OCI-LY7 (cell line): ENCODE measurements around the gene SCLY. TPM values are rescaled to one million over a fixed set of nuclear protein-coding genes. Genes with fewer than 3 reads are reported as not detected.

Experiments
- BruUV-seq: library from RNA; stranded (reverse); fragments of 400-500 nt; replicated peaks from 2 replicates; lab custom pipeline; 2021; lab: Mats Ljungman, UMichigan
- CTCF ChIA-PET: fragments of 300-600 bp; sonication (Branson Sonifier 250); formaldehyde crosslinking; loops from one replicate; lab custom pipeline; 2022; ENCODE audit warnings: antibody characterized with exemption; ENCODE audit not compliant: unreplicated experiment; lab: Charles Lee
- POLR2A ChIA-PET: fragments of 300-600 bp; sonication (Branson Sonifier 250); formaldehyde crosslinking; loops from one replicate; lab custom pipeline; 2022; ENCODE audit warnings: antibody characterized with exemption; lab: Charles Lee
- DNase-seq: peaks from one replicate; pipeline ENCODE4 v3.0.0-alpha.2; 2015; ENCODE audit warnings: low spot score
- H2AFZ ChIP-seq: fragments of 200-600 bp; sonication (generic), shearing (Covaris generic); 2 replicates; pipeline ENCODE4 v1.6.1; 2014; ENCODE audit warnings: mild to moderate bottlenecking, antibody characterized with exemption, low read length, moderate library complexity
- H3K27ac ChIP-seq: fragments of 200-600 bp; sonication (generic); 2 replicates; pipeline ENCODE4 v1.5.1; 2014; ENCODE audit warnings: mixed run types, low read depth, mild to moderate bottlenecking, moderate library complexity, low read length, inconsistent platforms; ENCODE audit not compliant: poor library complexity, severe bottlenecking
- H3K36me3 ChIP-seq: fragments of 200-600 bp; sonication (generic); 2 replicates; pipeline ENCODE4 v1.6.1; 2014; ENCODE audit warnings: mild to moderate bottlenecking, antibody characterized with exemption, low read length, moderate library complexity, mixed read lengths; ENCODE audit not compliant: insufficient read depth
- H3K4me1 ChIP-seq: fragments of 200-600 bp; sonication (generic); 2 replicates; pipeline ENCODE4 v1.5.1; 2014; ENCODE audit warnings: mild to moderate bottlenecking, low read length; ENCODE audit not compliant: insufficient read depth, poor library complexity, severe bottlenecking
- H3K4me2 ChIP-seq: fragments of 200-600 bp; sonication (generic); 2 replicates; pipeline ENCODE4 v1.6.1; 2014; ENCODE audit warnings: mild to moderate bottlenecking, low read length
- H3K4me3 ChIP-seq: fragments of 200-600 bp; sonication (generic); 2 replicates; pipeline ENCODE4 v1.5.1; 2014; ENCODE audit warnings: mild to moderate bottlenecking, low read depth, low read length; ENCODE audit not compliant: poor library complexity, severe bottlenecking
- H3K79me2 ChIP-seq: fragments of 200-600 bp; sonication (generic); 2 replicates; pipeline ENCODE4 v1.6.1; 2016; ENCODE audit warnings: low read depth, mild to moderate bottlenecking, low read length, moderate library complexity, mixed read lengths; ENCODE audit not compliant: insufficient read depth
- H3K9me2 ChIP-seq: fragments of 200-600 bp; sonication (generic); 2 replicates; pipeline ENCODE4 v1.6.1; 2016; ENCODE audit warnings: mild to moderate bottlenecking, low read length, mixed read lengths; ENCODE audit not compliant: insufficient read depth
- H3K9me3 ChIP-seq: fragments of 200-600 bp; sonication (generic); 2 replicates; pipeline ENCODE4 v1.6.1; 2014; ENCODE audit warnings: mild to moderate bottlenecking, mixed run types, low read length, mixed read lengths
- H4K20me1 ChIP-seq: fragments of 200-600 bp; sonication (generic); 2 replicates; pipeline ENCODE4 v1.6.1; 2014; ENCODE audit warnings: mild to moderate bottlenecking, antibody characterized with exemption, low read length, moderate library complexity, mixed read lengths; ENCODE audit not compliant: insufficient read depth
- EZH2phosphoT487 ChIP-seq: fragments of 200-600 bp; sonication (generic); IDR thresholded peaks from 2 replicates; pipeline ENCODE4 v1.6.1; 2018; ENCODE audit warnings: low read depth, borderline replicate concordance, mild to moderate bottlenecking, mixed run types, antibody characterized with exemption, low read length, moderate library complexity, mixed read lengths
- intact Hi-C: fragments of 100-400 bp; cut with micrococcal nuclease; formaldehyde crosslinking; loops from one replicate; pipeline ENCODE4 v1.10.0; 2022; ENCODE audit not compliant: unreplicated experiment
- total RNA-seq, 2 experiments: library from RNA; depleted of rRNA in 1 of 2; stranded (reverse); fragments of >200 nt in 1 of 2; shearing (Covaris generic) in 1 of 2; gene quantifications; 2 replicates each; pipeline ENCODE4 v1.2.3, GENCODE V29; 2014 to 2022
- TF ChIP-seq, protein P1 (sequence below): fragments of 200-600 bp; sonication (generic); conservative IDR thresholded peaks from 2 replicates; pipeline ENCODE4 v1.5.1; 2014; ENCODE audit warnings: mild to moderate bottlenecking, antibody characterized with exemption, low read length, moderate library complexity, mixed read lengths

SCLY gene
- total RNA-seq, 2 experiments from 2014 or later = 29.9 to 41.7 TPM

DNA sequence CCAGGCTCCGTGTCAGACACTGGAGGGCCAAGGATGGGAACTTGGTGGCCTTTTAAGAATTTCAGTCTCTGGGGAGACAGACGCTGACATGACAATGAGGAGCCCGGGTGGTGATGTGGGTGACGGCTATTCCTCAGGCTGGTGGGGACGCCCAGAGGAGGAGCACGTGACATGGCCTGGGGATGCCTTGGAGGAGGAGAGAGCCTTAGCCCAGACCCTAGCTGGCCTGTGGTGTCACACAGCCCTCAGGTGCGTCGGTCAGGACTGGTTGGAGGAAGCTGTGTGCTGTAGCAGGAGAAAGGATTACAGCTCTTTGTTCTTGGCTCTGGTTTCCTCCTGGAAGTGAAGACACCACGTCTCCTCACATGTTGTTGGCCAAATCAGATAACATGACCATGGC, 40.0 kb upstream of the SCLY start:
- POLR2A ChIA-PET = no interaction called here
- no TSS peak for BruUV-seq
- CTCF ChIA-PET = no interaction called here
- intact Hi-C loops = no loop called here
- H3K4me3 ChIP-seq = no peak overlapping the region
- no peaks in the 10 kb centered on the region for H3K9me3 ChIP-seq
- no peaks in the 10 kb centered on the region; the same call in 1 of the 2 replicates for H4K20me1 ChIP-seq
- no peaks in the 10 kb centered on the region for H3K4me1 ChIP-seq
- no peaks in the 10 kb centered on the region for H3K9me2 ChIP-seq
- H3K4me2 ChIP-seq = no peak overlapping the region
- H3K36me3 ChIP-seq = no peaks in the 10 kb centered on the region
- H3K79me2 ChIP-seq = no peaks in the 10 kb centered on the region
- TF ChIP-seq, protein P1, sequence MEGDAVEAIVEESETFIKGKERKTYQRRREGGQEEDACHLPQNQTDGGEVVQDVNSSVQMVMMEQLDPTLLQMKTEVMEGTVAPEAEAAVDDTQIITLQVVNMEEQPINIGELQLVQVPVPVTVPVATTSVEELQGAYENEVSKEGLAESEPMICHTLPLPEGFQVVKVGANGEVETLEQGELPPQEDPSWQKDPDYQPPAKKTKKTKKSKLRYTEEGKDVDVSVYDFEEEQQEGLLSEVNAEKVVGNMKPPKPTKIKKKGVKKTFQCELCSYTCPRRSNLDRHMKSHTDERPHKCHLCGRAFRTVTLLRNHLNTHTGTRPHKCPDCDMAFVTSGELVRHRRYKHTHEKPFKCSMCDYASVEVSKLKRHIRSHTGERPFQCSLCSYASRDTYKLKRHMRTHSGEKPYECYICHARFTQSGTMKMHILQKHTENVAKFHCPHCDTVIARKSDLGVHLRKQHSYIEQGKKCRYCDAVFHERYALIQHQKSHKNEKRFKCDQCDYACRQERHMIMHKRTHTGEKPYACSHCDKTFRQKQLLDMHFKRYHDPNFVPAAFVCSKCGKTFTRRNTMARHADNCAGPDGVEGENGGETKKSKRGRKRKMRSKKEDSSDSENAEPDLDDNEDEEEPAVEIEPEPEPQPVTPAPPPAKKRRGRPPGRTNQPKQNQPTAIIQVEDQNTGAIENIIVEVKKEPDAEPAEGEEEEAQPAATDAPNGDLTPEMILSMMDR = no peak
- no peak overlapping the region for H3K27ac ChIP-seq
- no peak overlapping the region for H2AFZ ChIP-seq
- no peak for DNase-seq

DNA sequence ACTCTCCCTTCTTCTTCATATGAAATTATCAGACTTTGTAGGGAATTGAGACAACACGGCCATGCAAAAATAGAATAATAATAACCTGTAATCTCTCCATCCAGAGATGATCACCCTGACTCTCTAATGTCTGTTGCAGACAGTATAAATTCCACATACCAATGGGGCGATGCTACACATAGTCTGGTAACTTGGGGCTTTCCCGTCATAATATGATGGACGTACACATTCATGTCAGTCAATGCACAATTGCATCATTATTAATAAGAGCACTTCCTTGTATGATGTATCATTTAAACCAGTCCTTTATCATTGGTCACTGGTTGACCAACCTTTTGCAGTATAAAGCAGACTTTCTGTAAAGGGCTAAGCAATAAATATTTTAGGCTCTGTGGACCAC, 39.5 kb upstream of the SCLY start:
- BruUV-seq = no TSS peak
- ChIA-PET CTCF (no interaction called here), POLR2A (no interaction called here)
- DNase-seq = no peak
- Histone ChIP-seq H3K27ac (no peak overlapping the region), H3K36me3 (no peaks in the 10 kb centered on the region), H3K4me1 (no peaks in the 10 kb centered on the region), H3K79me2 (no peaks in the 10 kb centered on the region), H2AFZ (no peak overlapping the region), H3K9me3 (no peaks in the 10 kb centered on the region), H4K20me1 (no peaks in the 10 kb centered on the region; the same call in 1 of the 2 replicates), H3K9me2 (no peaks in the 10 kb centered on the region), H3K4me2 (no peak overlapping the region), H3K4me3 (no peak overlapping the region)
- intact Hi-C loops = no loop called here
- TF ChIP-seq, protein P1 = no peak
- TF ChIP-seq EZH2phosphoT487 = no peak

DNA sequence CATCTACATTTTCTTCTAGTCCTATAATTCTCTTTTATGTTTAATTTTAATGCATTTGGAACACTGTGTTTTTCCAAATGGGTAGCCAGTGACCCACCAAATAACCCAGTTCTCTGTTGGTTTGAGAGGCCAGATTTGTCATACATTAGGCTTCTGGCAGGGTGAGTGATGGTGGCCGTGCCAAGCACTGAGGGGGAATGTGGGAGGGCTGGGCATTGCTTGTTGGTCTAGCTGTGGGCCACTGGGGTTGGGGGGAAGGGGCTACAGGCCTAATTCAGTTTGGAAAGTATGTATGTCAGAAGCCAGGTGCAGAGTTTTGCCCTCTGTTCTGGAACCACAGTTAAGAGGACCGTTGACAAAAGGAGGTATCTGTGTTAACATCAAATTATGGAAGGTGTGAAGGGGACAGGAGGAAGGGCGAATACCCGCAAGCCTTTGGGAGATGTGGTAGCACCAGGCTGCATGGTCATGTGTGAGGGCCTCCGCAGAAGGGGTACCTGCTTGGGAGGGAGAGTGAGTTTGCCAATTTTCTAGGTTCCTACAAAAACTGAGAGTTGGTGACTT, 38.1 kb upstream of the SCLY start:
- no peak for DNase-seq
- no peak overlapping the region for H3K4me2 ChIP-seq
- BruUV-seq = no TSS peak
- ChIA-PET POLR2A (interaction anchor here (0.7 kb wide), 1 partner anchor 27 kb away, joined by 4 read pairs; no protein-coding TSS in a partner anchor), CTCF (interaction anchor here (0.6 kb wide), 1 partner anchor 161 kb away, joined by 3 read pairs; no protein-coding TSS in a partner anchor)
- H3K4me1 ChIP-seq = no peaks in the 10 kb centered on the region
- no peaks in the 10 kb centered on the region for H3K36me3 ChIP-seq
- H3K27ac ChIP-seq = no peak overlapping the region
- no peak overlapping the region for H2AFZ ChIP-seq
- TF ChIP-seq EZH2phosphoT487 = no peak
- TF ChIP-seq, protein P1 = no peak
- no peaks in the 10 kb centered on the region for H3K9me2 ChIP-seq
- no peaks in the 10 kb centered on the region; the same call in 1 of the 2 replicates for H4K20me1 ChIP-seq
- no peaks in the 10 kb centered on the region for H3K9me3 ChIP-seq
- intact Hi-C loops = no loop called here
- no peak overlapping the region for H3K4me3 ChIP-seq
- no peaks in the 10 kb centered on the region for H3K79me2 ChIP-seq
